NCI-H2196 treated with DMSO at 0.1 percent for 48 hours (cell line): Measurements from ENCODE around the gene RSPO4.

Experiments
- DNase-seq: peaks from one replicate; lab custom pipeline; 2025; ENCODE audit not compliant: unreplicated experiment; lab: John Stamatoyannopoulos, UW

The RSPO4 gene

GRCh38 chr20:971346-971745 is 30.8 kb downstream of the RSPO4 start:
- no peak for DNase-seq

DNA sequence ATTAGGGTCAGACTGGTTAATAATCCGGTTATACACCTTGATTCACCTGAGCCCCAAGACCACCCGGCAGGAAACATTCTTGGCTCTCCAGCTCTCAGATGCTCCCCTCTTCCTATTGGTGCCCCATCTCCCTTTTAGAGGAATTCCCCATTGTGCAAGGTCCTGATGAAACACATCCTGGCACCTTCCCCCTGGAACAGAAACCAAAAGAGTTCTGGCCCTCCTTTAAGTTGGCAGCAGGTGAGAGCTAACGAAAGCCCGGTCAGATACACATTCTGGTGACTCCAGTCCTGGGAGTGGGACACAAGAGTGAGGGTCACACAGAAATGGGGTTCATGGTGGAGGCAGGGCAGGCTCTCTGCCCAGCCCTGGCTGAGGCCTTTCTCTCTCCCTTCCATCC is 32.2 kb downstream of the RSPO4 start:
- no peak for DNase-seq

DNA sequence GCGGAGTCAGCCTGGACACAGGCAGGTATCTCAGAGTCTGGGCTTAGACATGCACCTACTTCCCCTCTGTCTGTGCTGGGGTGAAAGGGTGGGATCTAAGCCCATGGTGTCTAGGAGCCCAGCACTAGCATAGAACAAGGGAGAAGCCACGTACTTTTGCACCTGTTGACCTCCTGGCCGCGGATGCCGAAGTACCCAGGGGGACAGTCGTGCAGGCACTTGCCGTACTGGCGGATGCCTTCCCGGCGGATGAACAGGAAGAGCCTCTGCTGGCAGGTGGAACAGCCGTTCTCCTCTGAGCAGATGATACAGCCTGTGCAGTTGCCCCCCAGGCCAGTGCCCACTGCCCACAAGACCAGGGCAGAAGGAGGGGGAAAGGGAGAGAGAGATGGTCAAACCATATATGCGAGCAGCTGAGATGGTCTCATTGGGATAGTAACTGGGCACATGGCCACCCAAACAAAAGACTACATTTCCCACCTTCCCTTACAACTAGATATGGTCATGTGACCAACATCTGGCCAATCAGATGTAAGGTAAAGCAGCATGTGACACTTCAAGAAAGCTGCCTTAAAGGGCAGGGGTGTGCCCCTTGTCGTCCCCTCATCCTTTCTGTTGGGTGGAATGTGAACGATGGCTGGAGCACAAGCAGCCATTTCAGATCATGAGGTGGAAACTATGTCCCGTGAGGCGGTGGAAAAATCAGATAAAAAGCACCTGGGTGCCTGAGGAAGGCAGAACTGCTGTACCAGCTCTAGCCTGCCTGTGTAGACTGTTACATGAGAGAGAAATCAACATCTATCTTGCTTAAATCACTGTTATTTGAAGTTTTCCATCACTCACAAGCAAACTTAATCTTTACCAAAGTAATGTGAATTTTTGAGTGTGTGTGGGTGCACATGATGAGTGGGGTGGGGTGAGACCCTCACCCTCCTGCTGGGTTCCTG is 34.0 kb downstream of the RSPO4 start:
- DNase-seq, result no peak

DNA sequence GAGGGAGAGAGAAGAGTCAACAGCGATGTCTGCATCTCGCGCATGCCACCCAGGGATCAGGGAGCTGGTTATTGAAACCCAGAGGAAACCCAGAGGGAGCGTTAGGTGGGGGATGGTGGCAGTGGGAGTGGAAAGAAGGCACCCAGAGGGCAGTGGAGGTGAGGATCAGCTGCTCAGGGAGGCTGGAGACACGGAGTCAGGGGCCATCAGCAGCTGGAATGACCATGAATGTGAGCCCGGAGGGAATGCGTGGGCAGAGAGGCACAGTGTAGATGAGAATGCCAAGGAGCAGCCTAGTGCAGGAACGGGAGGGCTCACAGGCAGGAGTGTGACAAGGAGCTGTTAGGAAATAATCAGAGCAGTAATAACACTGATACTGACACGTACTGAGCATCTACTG is 36.2 kb downstream of the RSPO4 start:
- no peak for DNase-seq

GRCh38 chr20:963795-964194 is 38.3 kb downstream of the RSPO4 start:
- DNase-seq, result no peak

- DNase-seq, result no peak
Observed at GRCh38 chr20:962683-963082, 39.4 kb downstream of the RSPO4 start.

- no peak for DNase-seq
Observed at GRCh38 chr20:962223-962622, 39.9 kb downstream of the RSPO4 start.

GRCh38 chr20:961768-962167 is 40.3 kb downstream of the RSPO4 start:
- DNase-seq, result no peak

DNA sequence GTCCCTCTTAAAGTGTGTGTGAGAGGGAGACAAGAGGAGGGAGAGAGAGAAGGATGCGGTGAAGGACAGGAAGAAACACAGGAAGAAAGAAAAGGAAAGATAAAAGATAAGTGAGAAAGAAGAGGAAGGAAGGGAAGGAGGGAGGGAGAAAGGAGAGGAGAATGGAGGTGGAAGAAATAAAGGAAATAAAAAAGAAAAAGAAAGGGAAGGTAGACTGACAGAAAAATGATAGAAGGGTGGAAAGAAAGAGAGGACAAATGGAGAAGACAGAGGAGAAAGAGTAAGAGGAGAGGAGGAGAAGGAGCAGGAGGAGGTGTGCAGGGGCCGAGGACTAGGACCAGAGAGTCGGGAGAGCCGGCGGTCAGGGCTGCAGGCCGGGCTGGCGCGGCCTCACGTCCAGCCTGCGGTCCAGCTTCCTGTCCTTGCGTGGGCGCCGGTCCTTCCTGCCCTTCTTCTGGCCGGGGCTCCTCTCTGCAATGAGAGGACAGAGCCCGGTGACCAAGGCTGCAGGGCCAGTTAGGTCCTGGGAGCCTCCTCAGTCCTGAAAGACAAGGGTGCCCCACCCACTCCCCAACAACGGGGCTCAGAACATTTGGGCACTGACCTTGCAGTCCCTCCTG is 42.0 kb downstream of the RSPO4 start:
- DNase-seq, result no peak

- no peak for DNase-seq
Observed at GRCh38 chr20:958936-959815, 42.9 kb downstream of the RSPO4 start.

- no peak for DNase-seq
Observed at GRCh38 chr20:957544-957943, 44.6 kb downstream of the RSPO4 start.

DNA sequence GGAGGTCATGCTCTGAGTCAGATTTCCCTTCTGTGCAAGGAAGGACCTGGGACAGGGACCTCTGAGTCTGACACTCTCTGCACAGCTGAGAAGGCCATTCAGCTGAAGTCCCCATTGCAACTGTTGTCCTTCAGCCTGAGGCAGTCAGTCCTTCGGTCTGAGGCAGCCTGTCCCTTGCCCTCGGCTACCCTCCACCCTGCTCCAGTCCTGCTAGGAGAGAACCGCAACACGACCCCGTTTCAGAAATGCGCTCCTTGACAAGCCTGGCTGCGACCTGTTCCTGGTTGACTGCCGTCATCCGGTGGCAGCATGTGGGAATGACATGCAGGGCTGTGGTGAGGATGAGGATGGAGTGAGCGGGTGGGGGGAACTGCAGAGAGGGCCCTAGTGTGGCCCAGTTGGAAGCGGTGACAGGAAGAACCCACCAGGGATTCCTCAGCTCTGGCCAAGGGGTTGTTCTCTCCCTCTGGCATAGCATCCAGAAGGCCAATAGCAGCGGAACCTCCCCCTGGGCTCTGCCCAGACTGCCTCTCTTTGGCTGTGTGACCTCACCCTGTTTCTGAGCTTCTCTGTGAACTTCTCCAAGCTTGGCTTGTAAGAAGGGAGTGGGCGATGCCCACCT is 45.7 kb downstream of the RSPO4 start:
- peak; percentile 26 for DNase-seq

GRCh38 chr20:955656-956055 is 46.5 kb downstream of the RSPO4 start:
- DNase-seq, result no peak

DNA sequence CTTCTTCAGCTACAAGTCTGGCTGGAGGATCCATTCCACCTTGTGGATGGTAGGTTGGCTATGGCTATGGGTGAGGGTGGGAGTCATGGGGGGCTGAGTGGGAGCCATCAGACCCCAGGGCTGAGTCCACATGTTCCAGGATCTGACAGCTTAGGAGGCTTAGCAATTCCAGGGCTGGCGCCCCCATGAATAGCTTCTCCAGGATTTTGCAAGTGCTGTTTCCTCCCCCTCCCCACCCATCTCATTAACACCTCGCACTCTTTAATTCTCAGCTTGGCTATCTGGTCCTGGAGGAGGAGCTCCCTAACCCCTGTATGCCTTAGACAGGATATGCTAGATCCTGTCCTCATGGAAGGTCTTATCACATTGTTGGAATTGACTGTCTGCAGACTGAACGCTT is 47.0 kb downstream of the RSPO4 start:
- no peak for DNase-seq

DNA sequence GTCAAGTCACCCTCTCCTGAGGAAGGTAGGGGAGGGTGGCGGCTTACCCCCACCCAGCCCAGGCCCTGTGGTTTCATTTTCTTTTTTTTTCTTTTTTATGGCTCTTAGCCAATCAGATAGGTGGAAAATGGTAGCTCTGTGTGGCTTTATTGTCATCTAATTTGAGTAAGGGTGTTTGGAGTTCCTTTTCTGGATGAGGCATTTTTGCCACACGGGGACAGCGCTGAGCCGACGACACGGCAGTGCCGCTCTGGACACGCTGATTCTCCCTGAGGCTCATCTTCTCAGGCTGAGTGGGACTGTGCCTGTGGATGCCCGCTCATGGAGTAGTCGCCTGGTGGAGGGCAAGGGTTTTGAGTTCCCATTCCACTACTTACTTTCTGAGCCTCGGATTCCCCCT is 48.4 kb downstream of the RSPO4 start:
- no peak for DNase-seq

DNA sequence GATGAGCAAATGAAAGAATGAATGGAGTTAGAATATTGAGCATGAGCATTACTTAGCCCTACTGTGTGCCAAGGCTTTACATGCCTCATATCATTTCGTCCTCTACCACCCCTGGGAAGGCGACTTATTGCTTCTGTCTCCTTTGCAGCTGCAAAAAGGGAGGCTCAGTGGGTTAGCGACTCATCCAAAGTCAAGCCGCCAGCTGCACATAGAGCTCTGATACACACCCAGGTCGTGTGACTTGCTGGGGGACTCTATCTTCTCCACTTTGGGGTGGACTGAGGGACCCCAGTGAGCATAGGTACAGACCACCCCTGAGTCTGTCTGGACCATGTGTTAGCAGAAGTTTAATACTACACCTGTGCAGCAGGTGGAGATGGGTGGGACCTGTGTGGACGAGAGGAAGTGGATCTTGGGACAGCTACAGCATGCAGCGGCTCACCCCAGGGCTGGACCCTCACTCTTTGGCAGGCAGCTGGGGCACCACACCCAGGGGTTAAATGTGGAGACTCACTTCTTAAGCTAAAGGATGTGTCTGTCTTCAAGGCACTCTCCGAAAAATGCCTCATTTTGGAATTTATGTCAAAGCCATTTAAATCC is 49.8 kb downstream of the RSPO4 start:
- DNase-seq, result no peak

DNA sequence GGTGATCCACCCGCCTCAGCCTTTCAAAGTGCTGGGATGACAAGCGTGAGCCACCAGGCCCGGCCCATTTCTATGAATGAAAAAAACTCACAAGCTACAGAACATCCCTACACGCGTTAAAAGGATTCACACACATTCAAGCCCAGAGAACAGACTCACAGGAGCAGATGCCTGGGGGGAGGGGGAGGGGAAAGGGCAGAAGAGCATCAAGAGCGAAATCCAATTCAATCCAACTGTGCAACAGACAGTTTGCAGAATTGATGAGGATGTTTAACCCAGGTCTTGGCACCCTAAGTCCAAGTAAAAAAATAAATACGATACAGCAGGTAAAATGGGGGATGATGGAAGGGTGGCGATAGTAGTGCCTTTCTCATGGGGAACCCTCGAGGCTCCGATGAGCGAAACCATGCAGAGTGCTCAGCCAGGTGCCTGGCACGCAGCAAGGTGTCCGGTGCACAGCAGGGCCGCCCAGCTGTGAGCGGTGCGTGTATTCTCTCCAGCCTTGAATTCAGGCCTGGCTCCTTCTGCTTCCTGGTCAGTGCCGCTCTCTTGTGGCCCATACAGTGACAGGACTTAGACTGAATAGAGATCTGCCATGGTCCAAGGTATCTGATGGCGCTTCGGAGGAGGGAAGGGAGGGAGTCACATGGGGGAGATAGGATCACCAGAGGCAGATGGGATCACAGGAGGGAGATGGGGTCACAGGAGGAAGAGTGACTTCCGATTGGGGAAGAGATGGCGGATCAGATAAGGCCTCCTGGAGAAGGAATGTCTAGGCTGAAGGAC is 50.5 kb downstream of the RSPO4 start:
- no peak for DNase-seq

DNA sequence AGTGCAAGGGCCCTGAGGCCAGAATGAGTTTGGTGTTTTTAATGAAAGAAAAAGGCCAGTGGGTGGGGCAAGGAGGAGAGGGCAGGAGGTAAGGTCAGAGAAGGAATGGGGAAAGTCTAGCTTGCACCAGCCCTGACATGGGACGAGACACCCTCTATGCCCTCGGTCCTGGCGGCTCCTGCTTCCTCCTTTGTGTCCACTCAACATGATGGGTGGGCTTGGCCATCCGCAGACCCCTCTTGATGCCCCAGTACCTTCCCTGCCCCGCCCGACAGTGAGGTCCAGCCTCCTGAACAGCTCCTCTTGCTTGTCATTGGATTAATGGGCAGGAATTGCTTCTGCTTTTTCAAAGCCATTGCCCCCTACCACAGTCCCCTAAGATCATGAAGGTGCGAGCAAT is 52.4 kb downstream of the RSPO4 start:
- no peak for DNase-seq

DNA sequence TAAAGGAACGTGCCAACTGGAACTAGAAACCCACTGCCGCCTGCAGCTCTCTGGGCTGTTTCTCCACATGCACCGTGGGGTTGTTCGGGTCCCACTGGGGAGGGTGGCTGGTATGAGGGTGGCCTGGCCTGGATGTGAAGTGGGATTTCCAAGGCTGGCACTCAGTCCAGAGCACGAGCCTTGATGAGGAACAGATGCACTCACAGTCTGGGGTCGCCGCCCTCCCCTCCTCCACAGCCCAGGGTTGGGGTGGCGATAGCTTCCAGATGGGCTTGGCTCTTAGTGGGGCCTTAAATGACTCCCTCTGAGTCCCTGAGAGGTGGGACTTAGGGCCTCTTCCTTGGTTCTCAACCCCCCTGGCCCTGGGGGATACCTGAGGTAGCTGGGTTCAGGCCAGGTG is 55.3 kb downstream of the RSPO4 start:
- no peak for DNase-seq

- DNase-seq, result no peak
Observed at GRCh38 chr20:945841-946240, 56.3 kb downstream of the RSPO4 start.
